Stimulated activated CD4-positive, alpha-beta T cell treated with anti-CD3 and anti-CD28 coated beads, TNF-alpha, amount 100 ng/mL, for 48 hours (primary cell): Measurements from ENCODE around the gene IMP3.

Experiments used
- DNase-seq, 3 donors: peaks; one replicate each; pipeline ENCODE4 v3.0.0-alpha.2; 2020; ENCODE audit warnings: low read depth in 3 of 3

The IMP3 gene

GRCh38 chr15:75620841-75621391, 19.1 kb downstream of the IMP3 start:
- DNase-seq: no peak

DNA sequence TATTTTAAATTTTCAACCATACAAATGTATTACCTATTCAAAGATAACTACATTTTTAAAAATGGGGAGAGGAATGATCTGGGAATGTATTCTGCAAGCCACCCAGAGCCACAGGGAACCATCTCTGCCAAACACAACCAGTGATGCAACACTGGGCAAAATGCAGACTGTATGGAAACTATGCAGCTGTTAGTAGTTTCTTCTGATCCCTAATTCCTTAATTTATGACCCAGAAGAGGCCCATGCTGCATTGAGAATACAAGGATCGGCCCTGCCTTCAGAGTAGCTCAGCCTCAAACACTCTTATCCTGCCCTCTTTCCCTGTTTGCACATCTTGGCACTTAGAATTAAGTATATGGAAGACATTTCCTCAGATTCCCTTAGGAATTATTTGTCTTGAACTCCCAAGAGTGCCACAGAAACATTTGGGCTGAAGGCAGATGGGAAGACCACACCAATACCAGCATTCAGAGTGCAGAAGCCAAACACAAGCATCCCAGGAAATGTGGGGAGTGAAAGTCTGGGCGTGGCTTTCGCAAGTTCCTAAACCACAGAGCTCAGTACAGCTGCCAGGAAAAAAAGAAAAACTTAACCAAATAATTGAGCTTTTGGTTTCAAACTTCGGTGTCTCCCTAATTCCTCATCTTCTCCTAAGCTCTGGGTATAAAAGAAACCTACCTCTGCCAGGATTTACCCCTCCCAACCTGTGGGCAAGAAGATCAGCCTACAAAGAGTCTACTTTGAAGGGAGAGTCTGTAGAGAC, 19.8 kb downstream of the IMP3 start:
- DNase-seq: no peak

DNA sequence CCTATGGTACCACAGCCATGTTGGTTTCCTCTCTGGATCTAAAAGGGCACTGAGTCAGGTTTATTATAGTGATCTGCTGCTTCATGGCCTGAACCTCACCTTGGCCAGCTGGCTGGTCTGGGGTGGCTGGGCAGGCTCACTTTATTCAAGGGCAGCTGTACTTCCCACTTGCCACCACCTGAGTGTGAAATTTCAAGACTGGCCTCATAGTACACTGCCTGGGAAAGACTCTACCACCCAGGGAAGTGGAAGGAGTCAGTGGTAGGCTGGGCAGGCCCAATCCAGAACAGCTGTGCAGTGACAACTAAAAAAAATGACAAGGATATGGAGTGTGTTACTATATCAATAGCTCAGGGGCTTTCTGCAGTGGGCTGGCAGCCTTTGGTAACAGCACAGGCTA, 23.3 kb downstream of the IMP3 start:
- no peak for DNase-seq

- DNase-seq: no peak
Observed at GRCh38 chr15:75606711-75607699, 33.0 kb downstream of the IMP3 start.

DNA sequence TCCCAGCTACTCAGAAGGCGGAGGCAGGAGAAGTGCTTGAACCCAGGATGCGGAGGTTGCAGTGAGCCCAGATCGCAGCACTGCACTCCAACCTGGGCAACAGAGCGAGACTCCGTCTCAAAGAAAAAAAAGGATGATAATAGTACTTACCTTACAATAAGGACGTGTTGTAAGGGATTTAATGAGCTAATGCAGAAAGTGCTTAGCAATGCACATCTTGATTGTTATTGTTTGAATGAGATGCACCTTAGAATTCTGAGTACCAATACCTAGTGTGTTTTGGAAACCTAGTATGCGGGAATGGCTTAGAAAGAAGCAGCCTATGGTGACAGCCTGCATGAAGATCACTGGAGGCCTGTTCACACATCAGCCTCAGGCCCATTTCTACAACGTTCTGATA, 34.0 kb downstream of the IMP3 start:
- DNase-seq: no peak

GRCh38 chr15:75599401-75599800, 40.6 kb downstream of the IMP3 start:
- DNase-seq: no peak

GRCh38 chr15:75598361-75598760, 41.7 kb downstream of the IMP3 start:
- DNase-seq: no peak

DNA sequence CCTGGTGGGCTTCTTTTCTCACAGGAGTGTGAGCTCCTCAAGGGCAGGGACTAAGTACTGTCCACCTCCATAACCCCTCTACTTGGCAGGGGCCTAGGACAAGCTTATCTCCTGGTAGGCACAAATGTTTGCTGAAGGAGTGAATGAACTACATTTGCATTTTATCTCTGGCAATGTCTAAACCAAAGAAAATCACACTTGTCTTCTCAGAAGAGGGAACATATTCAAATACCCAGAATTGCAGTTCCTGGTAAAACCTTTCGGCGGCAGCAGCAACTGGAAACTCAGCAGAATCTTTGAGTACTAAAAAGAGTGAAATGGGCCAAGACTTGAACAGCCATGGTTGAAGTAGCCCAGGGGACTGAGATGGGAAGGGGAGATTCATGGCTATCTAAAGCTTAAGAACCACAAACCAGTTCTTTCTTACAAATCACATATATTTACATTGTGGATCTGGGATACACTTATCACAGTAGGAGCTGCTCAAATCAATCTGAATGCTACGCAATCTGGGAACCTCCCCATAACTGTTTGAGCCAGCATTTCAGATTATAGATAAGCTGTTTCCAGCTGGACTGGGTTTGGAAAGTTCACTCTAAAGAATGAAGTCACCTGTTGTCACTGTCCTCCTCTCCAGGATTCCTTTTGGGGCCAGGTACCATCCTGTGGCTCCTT, 42.2 kb downstream of the IMP3 start:
- DNase-seq: no peak

DNA sequence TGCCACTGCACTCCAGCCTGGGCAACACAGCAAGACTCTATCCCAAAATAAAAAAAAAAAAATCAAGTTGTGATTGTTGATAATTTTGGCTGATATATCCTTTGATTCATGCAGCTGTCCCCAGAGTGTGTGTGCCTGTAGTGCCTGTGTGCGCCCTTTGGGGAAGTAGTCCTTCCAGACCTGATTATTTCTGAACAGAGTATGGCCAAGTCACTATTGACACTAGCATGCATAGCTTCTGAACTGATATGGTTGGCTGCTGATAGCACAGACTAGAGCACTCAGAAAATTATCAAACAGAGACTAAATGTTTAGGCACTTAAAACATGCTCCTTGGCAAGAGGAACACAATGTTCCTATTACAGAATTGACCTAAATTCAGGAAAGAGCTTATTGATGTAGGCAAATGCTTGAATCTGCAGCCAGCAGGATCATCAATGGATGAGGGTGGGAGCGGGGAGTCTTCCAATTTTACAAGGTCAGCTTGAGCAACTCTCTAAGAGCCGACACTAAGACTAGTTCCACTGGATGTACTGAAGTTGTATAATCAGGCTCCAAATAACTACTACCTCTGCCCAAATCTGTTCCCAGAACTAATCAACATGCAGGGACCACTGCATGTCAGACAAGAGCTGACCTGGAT, 43.2 kb downstream of the IMP3 start:
- no peak for DNase-seq

- DNase-seq: no peak
Observed at GRCh38 chr15:75594276-75594675, 45.7 kb downstream of the IMP3 start.

- DNase-seq: no peak
Observed at GRCh38 chr15:75591655-75592364, 48.2 kb downstream of the IMP3 start.

DNA sequence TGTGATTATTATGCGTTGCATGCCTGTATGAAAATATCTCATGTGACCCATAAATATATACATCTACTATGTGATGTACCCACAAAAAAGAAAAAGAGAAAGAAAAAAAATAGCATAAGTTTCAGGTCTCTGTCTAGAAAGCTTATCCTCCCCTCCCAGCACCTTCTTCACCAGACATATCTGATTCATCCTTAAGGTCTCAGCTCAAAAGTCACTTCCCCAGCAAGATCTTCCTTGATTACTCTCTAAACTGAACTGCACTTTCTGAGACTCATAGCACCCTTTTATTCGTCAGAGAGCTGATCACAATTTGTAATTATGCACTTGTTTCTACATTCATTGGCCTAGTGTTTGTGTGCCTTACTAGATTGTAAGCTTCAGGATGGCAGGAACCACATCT, 49.8 kb downstream of the IMP3 start:
- no peak for DNase-seq
